ENCODE measurements around the gene LPAR2.

DNA sequence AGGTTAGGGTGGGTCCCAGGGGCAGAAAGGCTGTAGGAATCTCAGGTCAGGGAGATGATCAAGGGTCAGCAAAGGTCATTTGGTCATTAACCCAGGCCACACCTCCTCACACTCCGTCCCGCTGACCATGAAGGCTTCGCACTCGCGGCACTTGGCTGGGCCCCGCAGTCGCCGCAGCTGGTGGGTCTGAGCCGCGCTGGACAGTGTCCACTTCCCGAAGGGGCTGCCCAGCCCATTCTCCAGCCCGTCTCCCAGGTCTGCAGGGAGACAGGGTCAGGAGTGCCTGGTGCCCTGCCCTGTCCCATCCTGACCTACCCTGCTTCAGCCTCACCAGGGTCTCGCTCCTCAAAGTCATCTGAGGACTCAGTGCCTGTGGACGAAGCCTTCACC, 7.3 kb upstream of the LPAR2 start:
- TF ChIP-seq CTCF (IDR thresholded peaks at IDR 0.05; ENCODE audit: poor library complexity, severe bottlenecking) (no peak), EZH2 (IDR thresholded peaks at IDR 0.05; ENCODE audit: borderline replicate concordance, insufficient read depth, low read length, poor library complexity, severe bottlenecking) (no peak), REST (IDR thresholded peaks at IDR 0.05; ENCODE audit: borderline replicate concordance) (no peak)
